Neural crest cell (in vitro differentiated cells): ENCODE measurements around the gene NCLN. TPM values are rescaled to one million over a fixed set of nuclear protein-coding genes. Genes with fewer than 3 reads are reported as not detected.
"Not testable (repeated sequence)": the region's sequence is repeated elsewhere in the genome, so short reads cannot be mapped to it uniquely, and the experiment has no call there.

Experiments
- DNase-seq: peaks from one replicate; pipeline ENCODE4 v3.0.0; 2021; ENCODE audit warnings: low read depth, mixed read lengths, low spot score
- H3K27ac Mint-ChIP-seq: one replicate; pipeline ENCODE4 v1.8.0; 2021; ENCODE audit warnings: mild to moderate bottlenecking, mixed read lengths; ENCODE audit not compliant: unreplicated experiment
- H3K27me3 Mint-ChIP-seq: 2 replicates; pipeline ENCODE4 v1.8.0; 2021; ENCODE audit warnings: low read depth, mild to moderate bottlenecking, mixed read lengths
- H3K36me3 Mint-ChIP-seq: 2 replicates; pipeline ENCODE4 v1.8.0; 2021; ENCODE audit warnings: low read depth, mild to moderate bottlenecking, mixed read lengths
- H3K4me1 Mint-ChIP-seq: 2 replicates; pipeline ENCODE4 v1.8.0; 2021; ENCODE audit warnings: mixed read lengths
- H3K4me3 Mint-ChIP-seq: one replicate; pipeline ENCODE4 v1.8.0; 2021; ENCODE audit warnings: mild to moderate bottlenecking, mixed read lengths
- H3K9me3 Mint-ChIP-seq: 2 replicates; pipeline ENCODE4 v1.8.0; 2021; ENCODE audit warnings: mixed read lengths
- total RNA-seq: library from RNA; stranded (reverse); gene quantifications from 2 replicates; pipeline ENCODE4 v1.2.1, GENCODE V29; 2021
- TF ChIP-seq, protein P1 (sequence below): fragments of 200-600 bp; sonication (generic); conservative IDR thresholded peaks from 2 replicates; pipeline ENCODE4 v1.5.0; 2021; ENCODE audit warnings: antibody characterized with exemption, mild to moderate bottlenecking

The NCLN gene
- total RNA-seq, 1 donor from 2014 or later = 84.1 TPM

- Mint-ChIP-seq H3K27ac (no peak overlapping the region), H3K36me3 (no peaks in the 10 kb centered on the region), H3K9me3 (no peaks in the 10 kb centered on the region), H3K27me3 (no peaks in the 10 kb centered on the region), H3K4me3 (no peak overlapping the region), H3K4me1 (no peaks in the 10 kb centered on the region)
- TF ChIP-seq, protein P1, sequence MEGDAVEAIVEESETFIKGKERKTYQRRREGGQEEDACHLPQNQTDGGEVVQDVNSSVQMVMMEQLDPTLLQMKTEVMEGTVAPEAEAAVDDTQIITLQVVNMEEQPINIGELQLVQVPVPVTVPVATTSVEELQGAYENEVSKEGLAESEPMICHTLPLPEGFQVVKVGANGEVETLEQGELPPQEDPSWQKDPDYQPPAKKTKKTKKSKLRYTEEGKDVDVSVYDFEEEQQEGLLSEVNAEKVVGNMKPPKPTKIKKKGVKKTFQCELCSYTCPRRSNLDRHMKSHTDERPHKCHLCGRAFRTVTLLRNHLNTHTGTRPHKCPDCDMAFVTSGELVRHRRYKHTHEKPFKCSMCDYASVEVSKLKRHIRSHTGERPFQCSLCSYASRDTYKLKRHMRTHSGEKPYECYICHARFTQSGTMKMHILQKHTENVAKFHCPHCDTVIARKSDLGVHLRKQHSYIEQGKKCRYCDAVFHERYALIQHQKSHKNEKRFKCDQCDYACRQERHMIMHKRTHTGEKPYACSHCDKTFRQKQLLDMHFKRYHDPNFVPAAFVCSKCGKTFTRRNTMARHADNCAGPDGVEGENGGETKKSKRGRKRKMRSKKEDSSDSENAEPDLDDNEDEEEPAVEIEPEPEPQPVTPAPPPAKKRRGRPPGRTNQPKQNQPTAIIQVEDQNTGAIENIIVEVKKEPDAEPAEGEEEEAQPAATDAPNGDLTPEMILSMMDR = no peak
- DNase-seq = no peak
Observed at GRCh38 chr19:3201911-3202310, 16.2 kb downstream of the NCLN start.

GRCh38 chr19:3202346-3202745 is 16.6 kb downstream of the NCLN start:
- DNase-seq = no peak
- no peaks in the 10 kb centered on the region for H3K4me1 Mint-ChIP-seq
- no peaks in the 10 kb centered on the region for H3K9me3 Mint-ChIP-seq
- H3K36me3 Mint-ChIP-seq = no peaks in the 10 kb centered on the region
- H3K27me3 Mint-ChIP-seq = no peaks in the 10 kb centered on the region
- H3K27ac Mint-ChIP-seq = no peak overlapping the region
- H3K4me3 Mint-ChIP-seq = no peak overlapping the region
- TF ChIP-seq, protein P1 = no peak

DNA sequence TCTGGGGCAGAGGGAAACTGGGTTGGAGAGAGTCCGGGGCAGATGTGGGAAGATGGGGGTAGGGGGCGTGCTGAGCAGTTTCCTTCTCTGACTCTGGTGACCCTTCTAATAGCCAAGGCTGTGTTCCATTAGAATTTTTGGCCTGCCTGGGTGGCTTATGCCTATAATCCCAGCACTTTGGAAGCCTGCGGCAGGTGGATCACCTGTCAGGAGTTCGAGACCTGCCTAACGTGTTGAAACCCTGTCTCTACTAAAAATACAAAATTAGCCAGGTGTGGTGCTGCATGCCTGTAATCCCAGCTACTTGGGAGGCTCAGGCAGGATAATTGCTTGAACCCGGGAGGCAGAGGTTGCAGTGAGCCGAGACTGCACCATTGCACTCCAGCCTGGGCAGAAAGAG is 17.2 kb downstream of the NCLN start:
- H3K4me1 Mint-ChIP-seq = not testable (repeated sequence)

DNA sequence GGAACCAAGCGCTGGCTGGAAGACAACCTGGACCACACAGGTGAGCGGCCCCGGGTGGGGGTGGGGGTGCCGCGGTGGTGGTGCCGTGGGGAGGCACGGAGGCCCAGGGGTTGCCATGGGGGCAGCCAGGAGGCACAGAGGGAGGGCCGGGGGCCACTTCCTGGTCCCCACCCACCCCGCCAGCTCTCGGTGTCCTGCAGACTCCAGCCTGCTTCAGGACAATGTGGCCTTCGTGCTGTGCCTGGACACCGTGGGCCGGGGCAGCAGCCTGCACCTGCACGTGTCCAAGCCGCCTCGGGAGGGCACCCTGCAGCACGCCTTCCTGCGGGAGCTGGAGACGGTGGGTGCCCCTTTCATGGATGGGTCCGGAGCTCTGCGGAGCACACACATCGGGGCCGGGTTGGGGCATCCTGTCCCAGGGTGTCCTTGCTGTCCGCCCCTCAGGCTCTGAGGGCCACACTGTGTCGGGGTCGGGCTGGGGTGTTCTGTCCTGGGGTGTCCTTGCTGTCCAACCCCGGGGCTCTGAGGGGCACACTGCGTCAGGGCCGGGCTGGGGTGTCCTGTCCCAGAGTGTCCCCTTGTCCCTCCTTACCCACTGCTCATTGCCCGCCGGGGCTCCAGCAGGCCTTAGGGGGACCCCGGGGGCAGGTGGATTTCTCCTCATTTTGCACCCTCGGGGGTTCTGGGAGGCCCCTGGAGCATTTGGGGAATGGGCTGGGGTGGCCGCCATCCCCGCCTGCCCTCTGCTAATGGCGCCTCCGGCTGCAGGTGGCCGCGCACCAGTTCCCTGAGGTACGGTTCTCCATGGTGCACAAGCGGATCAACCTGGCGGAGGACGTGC is 18.3 kb downstream of the NCLN start:
- H3K4me1 Mint-ChIP-seq = no peaks in the 10 kb centered on the region
- no peaks in the 10 kb centered on the region for H3K9me3 Mint-ChIP-seq
- TF ChIP-seq, protein P1 = no peak
- H3K27me3 Mint-ChIP-seq = no peaks in the 10 kb centered on the region
- H3K4me3 Mint-ChIP-seq = no peak overlapping the region
- no peak overlapping the region for H3K27ac Mint-ChIP-seq
- DNase-seq = no peak
- H3K36me3 Mint-ChIP-seq = no peaks in the 10 kb centered on the region

More for the DNA sequence above, 17.2 kb downstream of the NCLN start:
- not testable (repeated sequence) for DNase-seq, H3K9me3 Mint-ChIP-seq, H3K27ac Mint-ChIP-seq, H3K27me3 Mint-ChIP-seq, H3K36me3 Mint-ChIP-seq, H3K4me3 Mint-ChIP-seq

GRCh38 chr19:3204646-3205275 is 19.0 kb downstream of the NCLN start:
- no peaks in the 10 kb centered on the region for H3K9me3 Mint-ChIP-seq
- DNase-seq = no peak
- H3K27me3 Mint-ChIP-seq = no peaks in the 10 kb centered on the region
- H3K4me3 Mint-ChIP-seq = no peak overlapping the region
- TF ChIP-seq, protein P1 = no peak
- no peaks in the 10 kb centered on the region for H3K36me3 Mint-ChIP-seq
- H3K27ac Mint-ChIP-seq = no peak overlapping the region
- no peaks in the 10 kb centered on the region for H3K4me1 Mint-ChIP-seq
